HG03280 (cell line): Measurements from ENCODE around the gene B3GLCT.
"Not testable (repeated sequence)": the region's sequence is repeated elsewhere in the genome, so short reads cannot be mapped to it uniquely, and the experiment has no call there.

Experiments
- ATAC-seq: cut with Tn5 transposase; IDR thresholded peaks from one replicate; pipeline ENCODE4 v1.9.1; 2021; ENCODE audit warnings: mild to moderate bottlenecking, moderate library complexity; ENCODE audit not compliant: unreplicated experiment

Gene B3GLCT

GRCh38 chr13:31339616-31340015 is 139.8 kb downstream of the B3GLCT start:
- ATAC-seq: not testable (repeated sequence)

GRCh38 chr13:31340848-31341247 is 141.1 kb downstream of the B3GLCT start:
- not testable (repeated sequence) for ATAC-seq

- no peak for ATAC-seq
Observed at GRCh38 chr13:31346891-31347290, 147.1 kb downstream of the B3GLCT start.

- ATAC-seq: no peak
Observed at GRCh38 chr13:31349156-31349555, 149.4 kb downstream of the B3GLCT start.

GRCh38 chr13:31350560-31350959 is 150.8 kb downstream of the B3GLCT start:
- no peak for ATAC-seq

- ATAC-seq: no peak
Observed at GRCh38 chr13:31351376-31351775, 151.6 kb downstream of the B3GLCT start.

GRCh38 chr13:31352467-31352866 is 152.7 kb downstream of the B3GLCT start:
- ATAC-seq: no peak

GRCh38 chr13:31355001-31355400 is 155.2 kb downstream of the B3GLCT start:
- ATAC-seq: no peak

- no peak for ATAC-seq
Observed at GRCh38 chr13:31356991-31357390, 157.2 kb downstream of the B3GLCT start.

GRCh38 chr13:31357581-31357980 is 157.8 kb downstream of the B3GLCT start:
- no peak for ATAC-seq

GRCh38 chr13:31361673-31362072 is 161.9 kb downstream of the B3GLCT start:
- ATAC-seq: no peak

GRCh38 chr13:31365630-31366029 is 165.9 kb downstream of the B3GLCT start:
- ATAC-seq: no peak

- no peak for ATAC-seq
Observed at GRCh38 chr13:31367410-31367809, 167.6 kb downstream of the B3GLCT start.

GRCh38 chr13:31369213-31369612 is 169.4 kb downstream of the B3GLCT start:
- ATAC-seq: no peak

GRCh38 chr13:31372454-31372853 is 172.7 kb downstream of the B3GLCT start:
- ATAC-seq: no peak

- no peak for ATAC-seq
Observed at GRCh38 chr13:31374682-31375081, 174.9 kb downstream of the B3GLCT start.

- ATAC-seq: peak; percentile 50
Observed at GRCh38 chr13:31377946-31378345, 178.2 kb downstream of the B3GLCT start.

- ATAC-seq: no peak
Observed at GRCh38 chr13:31380715-31381114, 180.9 kb downstream of the B3GLCT start.
